A673 (cell line): ENCODE results near the gene NRG3. TPM values are rescaled to one million over a fixed set of nuclear protein-coding genes. Genes with fewer than 3 reads are reported as not detected.

Experiments
- BruUV-seq: library from RNA; stranded (reverse); fragments of 400-500 nt; replicated peaks from 2 replicates; lab custom pipeline; 2021; lab: Mats Ljungman, UMichigan
- CTCF ChIA-PET: fragments of 300-600 bp; sonication (Branson Sonifier 250); formaldehyde crosslinking; loops from one replicate; lab custom pipeline; 2022; ENCODE audit warnings: antibody characterized with exemption; lab: Charles Lee
- POLR2A ChIA-PET: fragments of 300-600 bp; sonication (Branson Sonifier 250); formaldehyde crosslinking; loops from one replicate; lab custom pipeline; 2022; ENCODE audit warnings: antibody characterized with exemption; ENCODE audit not compliant: low non-redundant PET; lab: Charles Lee
- DNase-seq: peaks from one replicate; pipeline ENCODE4 v3.0.0-alpha.2; 2015; ENCODE audit warnings: low spot score
- H3K27ac ChIP-seq: fragments of 200-600 bp; sonication (generic); 2 replicates; pipeline ENCODE4 v1.5.1; 2016; ENCODE audit warnings: mixed run types, low read depth, mild to moderate bottlenecking, mixed read lengths, antibody characterized with exemption, low read length; ENCODE audit not compliant: poor library complexity, severe bottlenecking
- H3K27me3 ChIP-seq: fragments of 200-600 bp; sonication (generic); replicated peaks from 2 replicates; pipeline ENCODE4 v1.6.1; 2017; ENCODE audit warnings: mixed run types, low read depth, mild to moderate bottlenecking, mixed read lengths, antibody characterized with exemption, low read length; ENCODE audit not compliant: insufficient read depth, poor library complexity
- H3K36me3 ChIP-seq: fragments of 200-600 bp; sonication (generic); 2 replicates; pipeline ENCODE4 v1.6.1; 2016; ENCODE audit warnings: mixed run types, mild to moderate bottlenecking, mixed read lengths, antibody characterized with exemption, low read length; ENCODE audit not compliant: insufficient read depth, poor library complexity, severe bottlenecking
- H3K4me1 ChIP-seq: fragments of 200-600 bp; sonication (generic); 2 replicates; pipeline ENCODE4 v1.6.1; 2017; ENCODE audit warnings: mixed run types, mild to moderate bottlenecking, mixed read lengths, antibody characterized with exemption, low read length; ENCODE audit not compliant: insufficient read depth, poor library complexity, severe bottlenecking
- H3K4me3 ChIP-seq: fragments of 200-600 bp; sonication (generic); 2 replicates; pipeline ENCODE4 v1.5.1; 2016; ENCODE audit warnings: low read depth, mixed run types, mild to moderate bottlenecking, mixed read lengths, low read length; ENCODE audit not compliant: poor library complexity, severe bottlenecking
- H3K9me3 ChIP-seq: fragments of 200-600 bp; sonication (generic); 2 replicates; pipeline ENCODE4 v1.6.1; 2016; ENCODE audit warnings: mixed run types, low read depth, mild to moderate bottlenecking, mixed read lengths, antibody characterized with exemption, low read length; ENCODE audit not compliant: poor library complexity, severe bottlenecking
- CTCF ChIP-seq: fragments of 300-800, 200-600 bp; sonication (generic); conservative IDR thresholded peaks from 2 replicates; pipeline ENCODE4 v1.5.1; 2017; ENCODE audit warnings: low read depth, mild to moderate bottlenecking, antibody characterized with exemption, low read length, moderate library complexity, mixed read lengths
- EZH2 ChIP-seq: fragments of 200-600 bp; sonication (generic); IDR thresholded peaks from 2 replicates; pipeline ENCODE4 v1.6.1; 2017; ENCODE audit warnings: borderline replicate concordance, low read depth, mild to moderate bottlenecking, mixed read lengths, antibody characterized with exemption, low read length; ENCODE audit not compliant: poor library complexity, severe bottlenecking
- intact Hi-C: fragments of 100-400 bp; cut with micrococcal nuclease; formaldehyde crosslinking; loops from one replicate; pipeline ENCODE4 v1.10.0; 2022; ENCODE audit not compliant: unreplicated experiment
- total RNA-seq: library from RNA; stranded (reverse); gene quantifications from 2 replicates; pipeline ENCODE4 v1.2.3, GENCODE V29; 2021

NRG3 gene
- total RNA-seq, 1 experiment from 2014 or later: not detected

- no peak overlapping the region for H3K4me3 ChIP-seq
- intact Hi-C loops: no loop called here
- no TSS peak for BruUV-seq
- ChIA-PET POLR2A (no interaction called here), CTCF (no interaction called here)
- no peak for DNase-seq
- H3K9me3 ChIP-seq: peaks cover 8% of the 10 kb centered on the region
- H3K27ac ChIP-seq: no peak overlapping the region
- no peak for TF ChIP-seq EZH2
- no peak for TF ChIP-seq CTCF
- no peaks in the 10 kb centered on the region for H3K36me3 ChIP-seq
- H3K4me1 ChIP-seq: no peaks in the 10 kb centered on the region
- H3K27me3 ChIP-seq: no peaks in the 10 kb centered on the region
Observed at GRCh38 chr10:82874671-82875070, 999.7 kb downstream of the NRG3 start.

- no peaks in the 10 kb centered on the region for H3K4me1 ChIP-seq
- no peaks in the 10 kb centered on the region for H3K27me3 ChIP-seq
- no peak overlapping the region for H3K27ac ChIP-seq
- no peak overlapping the region for H3K4me3 ChIP-seq
- no peak for TF ChIP-seq EZH2
- CTCF ChIA-PET: no interaction called here
- H3K36me3 ChIP-seq: no peaks in the 10 kb centered on the region
- intact Hi-C loops: no loop called here
- no peak for DNase-seq
- H3K9me3 ChIP-seq: peaks cover 10% of the 10 kb centered on the region
- POLR2A ChIA-PET: no interaction called here
- BruUV-seq: no TSS peak
Observed at GRCh38 chr10:82880776-82881290, 1005.8 kb downstream of the NRG3 start.

GRCh38 chr10:82882722-82883121 lies 1007.7 kb downstream of the NRG3 start:
- H3K27ac ChIP-seq: no peak overlapping the region
- no peaks in the 10 kb centered on the region for H3K36me3 ChIP-seq
- no peak overlapping the region for H3K4me3 ChIP-seq
- H3K9me3 ChIP-seq: peaks cover 12% of the 10 kb centered on the region
- CTCF ChIA-PET: no interaction called here
- no peak for TF ChIP-seq EZH2
- no peak for TF ChIP-seq CTCF
- POLR2A ChIA-PET: no interaction called here
- no peaks in the 10 kb centered on the region for H3K27me3 ChIP-seq
- intact Hi-C loops: no loop called here
- DNase-seq: no peak
- BruUV-seq: no TSS peak
- no peaks in the 10 kb centered on the region for H3K4me1 ChIP-seq

GRCh38 chr10:82883603-82884002 lies 1008.6 kb downstream of the NRG3 start:
- Histone ChIP-seq H3K4me3 (no peak overlapping the region), H3K4me1 (no peaks in the 10 kb centered on the region), H3K9me3 (peaks cover 9% of the 10 kb centered on the region), H3K27me3 (no peaks in the 10 kb centered on the region), H3K27ac (no peak overlapping the region), H3K36me3 (no peaks in the 10 kb centered on the region)
- ChIA-PET POLR2A (no interaction called here), CTCF (no interaction called here)
- TF ChIP-seq EZH2: no peak
- no peak for TF ChIP-seq CTCF
- BruUV-seq: no TSS peak
- intact Hi-C loops: no loop called here
- DNase-seq: no peak
